Hepatocyte (in vitro differentiated cells): Measurements from ENCODE around the gene ANG. TPM values are rescaled to one million over a fixed set of nuclear protein-coding genes. Genes with fewer than 3 reads are reported as not detected.
A peak's percentile ranks its signal among the peaks of the same experiment; 100 is the strongest.

Experiments
- DNase-seq: peaks from one replicate; pipeline ENCODE4 v3.0.0-alpha.2; 2016; ENCODE audit warnings: low spot score
- H2AFZ ChIP-seq: fragments of 200-600 bp; sonication (generic); 2 replicates; pipeline ENCODE4 v1.6.0; 2016; ENCODE audit warnings: antibody characterized with exemption, mild to moderate bottlenecking
- H3K27ac ChIP-seq: fragments of 200-600 bp; sonication (generic); 2 replicates; pipeline ENCODE4 v1.5.1; 2016; ENCODE audit warnings: mild to moderate bottlenecking
- H3K27me3 ChIP-seq: fragments of 200-600 bp; sonication (generic); 2 replicates; pipeline ENCODE4 v1.6.1; 2016
- H3K36me3 ChIP-seq: fragments of 200-600 bp; sonication (generic); replicated peaks from 2 replicates; pipeline ENCODE4 v1.5.1; 2016; ENCODE audit warnings: low read depth; ENCODE audit not compliant: insufficient read depth
- H3K4me1 ChIP-seq: fragments of 200-600 bp; sonication (generic); 2 replicates; pipeline ENCODE4 v1.5.1; 2016; ENCODE audit warnings: mild to moderate bottlenecking, moderate library complexity; ENCODE audit not compliant: insufficient read depth
- H3K4me2 ChIP-seq: fragments of 200-600 bp; sonication (generic); 2 replicates; pipeline ENCODE4 v1.6.0; 2016
- H3K4me3 ChIP-seq: fragments of 200-600 bp; sonication (generic); 2 replicates; pipeline ENCODE4 v1.5.1; 2016; ENCODE audit warnings: mild to moderate bottlenecking
- H3K79me2 ChIP-seq: fragments of 200-600 bp; sonication (generic); 2 replicates; pipeline ENCODE4 v1.6.0; 2017; ENCODE audit warnings: mild to moderate bottlenecking
- H3K9me2 ChIP-seq: fragments of 200-600 bp; sonication (generic); replicated peaks from 2 replicates; pipeline ENCODE4 v1.6.0; 2017; ENCODE audit warnings: mild to moderate bottlenecking; ENCODE audit not compliant: insufficient read depth
- H3K9me3 ChIP-seq: fragments of 200-600 bp; sonication (generic); 2 replicates; pipeline ENCODE4 v1.5.1; 2016; ENCODE audit warnings: low read depth, mild to moderate bottlenecking
- H4K20me1 ChIP-seq: fragments of 200-600 bp; sonication (generic); 2 replicates; pipeline ENCODE4 v1.6.0; 2016; ENCODE audit warnings: mild to moderate bottlenecking; ENCODE audit not compliant: insufficient read depth, poor library complexity, severe bottlenecking
- EZH2 ChIP-seq: fragments of 200-600 bp; sonication (generic); IDR thresholded peaks from 2 replicates; pipeline ENCODE4 v1.6.1; 2016; ENCODE audit warnings: antibody characterized with exemption, mild to moderate bottlenecking, borderline replicate concordance
- EZH2phosphoT487 ChIP-seq: fragments of 200-600 bp; sonication (generic); IDR thresholded peaks from one replicate; pipeline ENCODE4 v1.6.1; 2018; ENCODE audit warnings: antibody characterized with exemption, mild to moderate bottlenecking, low read depth, moderate library complexity; ENCODE audit not compliant: unreplicated experiment, severe bottlenecking
- WGBS: methylation state at CpG from one replicate; pipeline ENCODE4 v1.1.6; 2016; ENCODE audit warnings: low lambda C conversion rate; ENCODE audit errors: missing lambda C conversion rate; 5-methylcytosine and 5-hydroxymethylcytosine counted together
- polyA plus RNA-seq: library from polyadenylated mRNA; unstranded; fragments of >200 nt; fragmentation: Nextera tagmentation; extraction: Ambion mirVana; gene quantifications from 2 replicates; pipeline ENCODE4 v1.2.1, GENCODE V29; 2016
- total RNA-seq: library from RNA; depleted of rRNA; stranded (reverse); fragments of >200 nt; gene quantifications from 2 replicates; pipeline ENCODE4 v1.2.3, GENCODE V29; 2014
- TF ChIP-seq, protein P1 (sequence below): fragments of 200-600 bp; sonication (generic); IDR thresholded peaks from 2 replicates; pipeline ENCODE4 v1.5.1; 2016; ENCODE audit warnings: antibody characterized with exemption, mild to moderate bottlenecking; ENCODE audit not compliant: poor library complexity

ANG gene
- total and polyA plus RNA-seq, 2 experiments from 2014 or later = 79.1 to 103 TPM

DNA sequence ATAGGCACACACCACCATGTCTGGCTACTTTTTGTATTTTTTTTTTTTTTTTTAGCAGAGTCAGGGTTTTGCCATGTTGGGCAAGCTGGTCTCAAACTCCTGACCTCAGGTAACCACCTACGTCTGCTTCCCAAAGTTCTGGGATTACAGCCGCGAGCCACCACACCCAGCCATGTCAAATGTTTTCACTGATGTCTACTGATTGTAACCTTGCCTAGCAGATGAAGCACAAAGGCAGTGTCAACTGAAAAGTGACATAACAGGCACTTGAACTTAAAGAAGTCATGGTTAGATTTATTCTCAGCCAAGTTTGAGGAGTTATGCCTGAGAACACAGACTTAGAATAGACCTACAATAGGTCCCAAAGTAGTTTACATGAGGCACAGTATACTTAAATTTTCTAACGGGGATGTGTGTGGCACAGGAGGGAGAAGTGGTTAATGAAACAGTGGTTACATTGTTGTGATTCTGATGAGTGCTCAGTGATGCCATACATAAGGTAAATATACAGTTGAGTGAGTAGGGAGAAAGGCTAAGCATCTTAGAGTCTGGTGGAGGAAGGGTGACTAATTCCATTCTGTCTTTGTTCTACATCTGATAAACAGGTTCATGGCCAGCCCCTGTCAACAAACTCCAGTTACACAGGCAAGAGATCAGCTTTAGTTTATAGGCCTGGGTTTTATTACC is 16.8 kb upstream of the ANG start:
- Histone ChIP-seq H2AFZ (no peak overlapping the region), H3K9me2 (no peaks in the 10 kb centered on the region), H3K27me3 (peaks cover 7% of the 10 kb centered on the region), H3K27ac (peak overlapping the region; percentile 4), H3K4me1 (no peaks in the 10 kb centered on the region), H3K9me3 (no peaks in the 10 kb centered on the region), H3K36me3 (no peaks in the 10 kb centered on the region), H3K4me2 (no peak overlapping the region), H3K79me2 (no peaks in the 10 kb centered on the region), H3K4me3 (no peak overlapping the region), H4K20me1 (no peaks in the 10 kb centered on the region)
- no peak for DNase-seq
- no peak for TF ChIP-seq EZH2
- TF ChIP-seq, protein P1, sequence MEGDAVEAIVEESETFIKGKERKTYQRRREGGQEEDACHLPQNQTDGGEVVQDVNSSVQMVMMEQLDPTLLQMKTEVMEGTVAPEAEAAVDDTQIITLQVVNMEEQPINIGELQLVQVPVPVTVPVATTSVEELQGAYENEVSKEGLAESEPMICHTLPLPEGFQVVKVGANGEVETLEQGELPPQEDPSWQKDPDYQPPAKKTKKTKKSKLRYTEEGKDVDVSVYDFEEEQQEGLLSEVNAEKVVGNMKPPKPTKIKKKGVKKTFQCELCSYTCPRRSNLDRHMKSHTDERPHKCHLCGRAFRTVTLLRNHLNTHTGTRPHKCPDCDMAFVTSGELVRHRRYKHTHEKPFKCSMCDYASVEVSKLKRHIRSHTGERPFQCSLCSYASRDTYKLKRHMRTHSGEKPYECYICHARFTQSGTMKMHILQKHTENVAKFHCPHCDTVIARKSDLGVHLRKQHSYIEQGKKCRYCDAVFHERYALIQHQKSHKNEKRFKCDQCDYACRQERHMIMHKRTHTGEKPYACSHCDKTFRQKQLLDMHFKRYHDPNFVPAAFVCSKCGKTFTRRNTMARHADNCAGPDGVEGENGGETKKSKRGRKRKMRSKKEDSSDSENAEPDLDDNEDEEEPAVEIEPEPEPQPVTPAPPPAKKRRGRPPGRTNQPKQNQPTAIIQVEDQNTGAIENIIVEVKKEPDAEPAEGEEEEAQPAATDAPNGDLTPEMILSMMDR = no peak
- WGBS = 47% methylated on average over 4 of the region's 4 CpGs

DNA sequence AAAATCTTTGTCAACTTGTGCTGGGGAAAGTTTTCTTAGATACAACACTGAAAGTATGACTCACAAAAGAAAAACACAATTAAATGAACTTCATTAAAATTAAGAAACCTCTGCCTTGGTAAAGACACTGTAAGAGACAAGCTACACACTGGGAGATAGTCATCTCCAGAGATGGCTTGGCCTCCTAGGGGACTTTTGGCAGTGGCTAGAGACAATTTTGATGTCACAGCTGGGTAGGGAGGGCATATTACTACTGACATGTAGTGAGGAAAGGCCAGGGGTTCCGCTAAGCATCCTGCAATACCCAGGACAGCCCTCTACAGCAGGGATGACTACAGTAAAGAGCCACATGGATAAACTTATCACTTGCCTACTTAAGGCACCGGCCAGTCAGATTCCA is 12.9 kb upstream of the ANG start:
- Histone ChIP-seq H3K9me2 (no peaks in the 10 kb centered on the region), H3K4me3 (no peak overlapping the region), H2AFZ (no peak overlapping the region), H3K4me1 (peaks cover 9% of the 10 kb centered on the region), H4K20me1 (no peaks in the 10 kb centered on the region), H3K36me3 (no peaks in the 10 kb centered on the region), H3K27me3 (peaks cover 7% of the 10 kb centered on the region), H3K27ac (no peak overlapping the region), H3K79me2 (no peaks in the 10 kb centered on the region), H3K9me3 (no peaks in the 10 kb centered on the region), H3K4me2 (no peak overlapping the region)
- no peak for DNase-seq
- TF ChIP-seq EZH2phosphoT487 = no peak
- no peak for TF ChIP-seq EZH2
- TF ChIP-seq, protein P1 = no peak
- WGBS = 85% methylated on average over 2 of the region's 2 CpGs

DNA sequence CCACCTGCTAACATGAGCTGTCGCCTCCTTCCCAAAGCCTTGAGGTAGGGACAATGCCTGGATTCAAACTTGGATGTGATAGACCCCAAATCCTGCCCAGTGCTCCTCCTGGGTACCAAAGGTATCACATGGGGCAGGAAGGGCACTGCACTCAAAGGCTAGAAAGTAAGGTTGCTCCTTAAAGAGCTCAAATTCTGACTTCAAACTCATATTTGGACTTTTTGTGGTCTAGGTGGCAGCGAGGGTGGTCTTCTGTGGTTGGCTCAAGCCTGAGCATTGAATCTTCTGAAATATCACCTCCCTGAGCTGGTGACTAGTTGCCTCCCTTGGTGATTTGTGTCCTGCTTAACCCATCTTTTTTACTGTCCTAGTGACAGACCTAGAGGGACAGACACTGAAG is 12.5 kb upstream of the ANG start:
- no peaks in the 10 kb centered on the region for H3K9me3 ChIP-seq
- H3K79me2 ChIP-seq = no peaks in the 10 kb centered on the region

More for the DNA sequence above, 12.5 kb upstream of the ANG start:
- H3K9me2 ChIP-seq = no peaks in the 10 kb centered on the region
- H3K36me3 ChIP-seq = no peaks in the 10 kb centered on the region
- no peak overlapping the region for H2AFZ ChIP-seq
- 94% methylated on average over 2 of the region's 2 CpGs for WGBS
- DNase-seq = no peak
- TF ChIP-seq EZH2 (no peak), EZH2phosphoT487 (no peak)
- TF ChIP-seq, protein P1 = no peak
- H3K4me2 ChIP-seq = no peak overlapping the region
- no peak overlapping the region for H3K27ac ChIP-seq
- H4K20me1 ChIP-seq = no peaks in the 10 kb centered on the region
- peaks cover 10% of the 10 kb centered on the region for H3K4me1 ChIP-seq
- H3K4me3 ChIP-seq = no peak overlapping the region
- H3K27me3 ChIP-seq = peaks cover 7% of the 10 kb centered on the region
